GM12892 (cell line): ENCODE results near the gene LRSAM1.

ENCODE experiments used
- POLR2A ChIP-seq: IDR thresholded peaks from 2 replicates; pipeline ENCODE4 v1.6.1; 2011; ENCODE audit warnings: low read depth, low read length, control low read depth
- POLR2AphosphoS5 ChIP-seq: IDR thresholded peaks from 2 replicates; pipeline ENCODE4 v1.6.1; 2011; ENCODE audit warnings: low read depth, low read length, control low read depth

DNA sequence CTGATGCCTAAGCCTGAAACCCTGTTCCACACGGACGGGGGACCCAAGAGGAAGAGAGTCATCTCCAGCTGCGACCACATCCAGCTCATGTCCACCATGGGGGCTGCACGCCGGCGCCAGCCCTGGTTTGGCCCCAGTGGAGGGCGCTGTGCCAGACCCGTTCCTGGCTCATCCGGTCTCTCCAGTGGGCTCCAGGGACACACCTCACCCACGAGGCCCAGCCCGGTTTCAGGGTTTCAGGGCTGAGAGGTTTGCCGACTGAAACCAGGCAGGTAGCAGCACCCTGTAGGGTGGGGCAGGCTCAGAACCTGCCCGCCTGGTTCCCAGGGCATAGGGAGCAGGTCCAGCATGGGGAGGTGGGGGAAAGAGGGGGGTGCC, 89.3 kb downstream of the LRSAM1 start:
- no peak for TF ChIP-seq POLR2A
- TF ChIP-seq POLR2AphosphoS5 = no peak
